Measurements from ENCODE around the gene RHOT2.

Gene RHOT2

DNA sequence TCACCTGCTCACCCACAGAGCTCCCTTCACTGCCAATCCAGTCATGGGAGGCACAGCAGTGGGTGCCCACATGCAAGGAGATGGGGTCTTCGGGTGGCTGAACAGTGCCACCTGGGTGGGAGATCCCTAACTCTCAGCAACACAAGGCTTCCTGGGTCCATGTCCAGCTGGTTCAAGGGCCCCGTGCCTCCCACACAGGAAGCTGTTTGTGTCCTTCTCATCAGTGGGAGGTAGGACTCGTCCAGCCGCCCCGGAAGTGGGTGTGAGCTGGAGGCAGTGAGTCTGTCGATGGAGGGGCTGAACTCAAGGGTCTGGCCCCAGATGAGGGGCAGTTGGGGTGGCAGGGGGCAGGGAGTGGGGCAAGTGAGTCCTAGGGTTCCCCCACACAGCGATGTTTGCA, 36.1 kb downstream of the RHOT2 start:
- no peak for TF ChIP-seq CTCF (IDR thresholded peaks at IDR 0.05)

DNA sequence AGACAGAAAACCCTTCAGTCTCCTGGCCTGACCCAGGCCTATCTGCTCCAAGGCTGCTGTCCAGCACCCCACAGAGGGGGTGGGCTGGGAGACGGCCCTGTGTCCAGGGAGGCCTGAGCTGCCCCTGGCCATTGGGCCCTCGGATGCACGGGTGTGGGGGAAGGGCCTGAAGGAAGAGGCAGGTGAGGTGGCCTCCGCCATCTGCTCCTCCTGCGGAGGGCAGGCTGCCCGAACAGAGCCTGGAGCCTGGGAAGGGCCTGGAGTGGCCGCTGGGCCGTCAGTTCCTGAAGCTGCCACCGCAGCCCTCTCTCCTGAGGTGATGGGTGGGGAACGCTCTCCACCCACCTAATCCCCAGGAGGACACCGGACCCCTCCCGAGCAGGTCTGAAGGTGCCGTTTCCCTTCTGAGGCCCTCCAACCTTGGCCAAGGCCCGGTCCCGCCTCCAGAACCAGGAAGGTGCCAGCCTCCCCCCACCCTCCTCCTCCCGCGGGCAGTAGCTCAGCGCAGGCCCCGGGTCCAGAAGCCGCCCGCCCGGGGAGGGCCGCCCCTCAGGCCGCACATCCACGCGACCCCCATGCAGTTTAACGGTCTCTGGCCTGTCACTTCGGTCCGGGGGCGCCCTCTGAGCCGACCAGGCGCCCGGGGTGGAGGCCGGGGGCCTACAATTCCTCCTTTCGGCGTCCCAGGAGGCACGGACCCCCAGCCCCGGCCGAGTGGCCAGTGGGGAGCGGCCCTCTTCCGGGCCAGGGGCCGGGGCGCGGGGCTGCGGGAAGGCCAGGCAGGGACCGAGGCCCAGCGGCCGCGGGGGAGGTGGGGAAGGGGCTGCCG, 36.8 kb downstream of the RHOT2 start:
- TF ChIP-seq CTCF (IDR thresholded peaks at IDR 0.05), result no peak

DNA sequence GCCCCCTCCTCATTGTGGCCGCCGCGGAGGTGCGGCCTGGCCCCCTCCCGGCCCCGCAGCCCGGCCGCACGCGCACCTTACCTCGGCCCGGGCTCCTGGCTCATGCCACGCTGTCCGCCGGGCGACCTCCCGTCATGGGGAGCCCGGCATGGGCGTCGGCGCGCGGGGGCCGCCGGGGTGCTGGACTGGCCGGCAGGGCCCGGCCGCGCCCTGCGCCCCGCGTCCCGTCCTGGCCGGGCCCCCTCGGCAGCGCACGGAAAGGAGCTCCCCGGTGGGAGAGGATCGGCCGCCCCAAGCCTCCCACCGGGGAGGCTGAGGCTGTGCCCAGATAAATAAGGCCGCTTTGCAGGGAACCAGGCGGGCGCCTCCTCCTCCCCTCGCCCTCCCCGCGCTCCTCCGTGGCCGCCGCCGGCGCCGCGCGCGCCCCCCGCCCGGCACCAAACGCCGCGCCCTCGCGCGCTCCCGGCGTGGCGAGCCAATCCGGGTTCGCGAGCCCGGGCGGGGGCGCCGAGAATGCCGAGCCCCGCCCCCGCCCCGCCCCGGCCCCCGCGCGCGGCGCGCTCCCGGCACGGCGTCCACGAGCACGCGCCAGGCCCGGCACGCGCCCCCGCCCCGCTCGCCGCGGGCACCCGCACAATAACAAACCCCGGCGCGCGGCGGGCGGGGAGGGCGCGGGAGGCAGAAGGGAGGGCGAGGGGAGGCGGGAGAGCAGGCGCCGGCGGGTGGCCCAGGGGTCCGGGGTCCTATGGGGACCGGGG, 37.7 kb downstream of the RHOT2 start, which contains the start of gene FBXL16:
FBXL16 (minus strand) TSS at position 371 of the 758 bp plus-strand sequence. CDS start 8,396 bp downstream, outside the sequence.
- TF ChIP-seq CTCF (IDR thresholded peaks at IDR 0.05), result no peak

DNA sequence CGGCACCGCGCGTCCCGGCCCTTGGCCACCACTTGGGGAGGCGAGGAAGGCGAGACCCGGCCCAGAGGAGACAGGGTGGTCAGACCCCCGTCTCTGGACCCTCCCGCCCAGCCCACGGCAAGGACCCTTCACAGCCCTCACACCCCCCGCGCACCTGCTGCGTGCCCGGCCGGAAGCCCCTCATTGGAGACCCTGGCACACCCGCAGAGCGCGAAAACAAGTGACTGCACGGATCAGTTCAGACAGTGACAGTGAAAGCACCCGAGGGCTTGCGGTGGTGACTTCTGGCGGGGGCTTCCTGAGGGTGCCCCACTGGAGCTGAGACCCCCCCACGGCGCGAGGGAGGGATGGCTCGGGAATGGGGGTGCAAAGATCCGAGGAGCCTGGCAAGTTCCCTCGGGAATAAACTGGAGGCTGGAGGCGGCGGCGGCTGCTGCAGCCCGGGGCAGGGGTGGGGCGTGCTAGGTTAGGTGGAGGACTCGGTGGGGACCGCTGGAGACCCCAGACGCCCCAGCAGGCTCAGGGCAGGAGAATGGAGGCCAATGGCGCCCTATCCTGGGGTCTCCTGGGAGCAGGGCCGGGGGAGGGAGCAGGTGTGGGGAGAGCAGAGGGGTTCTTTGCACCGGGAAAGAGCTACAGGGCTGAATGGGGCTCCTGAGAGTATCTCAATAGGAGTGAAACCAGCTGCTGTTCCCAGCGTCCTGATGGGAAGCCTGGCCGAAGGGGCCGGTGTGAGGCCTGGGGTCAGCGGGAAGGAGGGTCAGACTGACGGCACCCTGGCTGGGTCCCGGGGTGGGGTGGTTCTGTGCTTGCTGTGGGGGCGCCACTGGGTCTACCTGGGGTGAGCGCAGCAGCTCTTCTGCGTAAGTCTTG, 38.5 kb downstream of the RHOT2 start:
- no peak for TF ChIP-seq CTCF (IDR thresholded peaks at IDR 0.05)

GRCh38 chr16:707062-707538, 39.2 kb downstream of the RHOT2 start:
- TF ChIP-seq CTCF (IDR thresholded peaks at IDR 0.05), result no peak

DNA sequence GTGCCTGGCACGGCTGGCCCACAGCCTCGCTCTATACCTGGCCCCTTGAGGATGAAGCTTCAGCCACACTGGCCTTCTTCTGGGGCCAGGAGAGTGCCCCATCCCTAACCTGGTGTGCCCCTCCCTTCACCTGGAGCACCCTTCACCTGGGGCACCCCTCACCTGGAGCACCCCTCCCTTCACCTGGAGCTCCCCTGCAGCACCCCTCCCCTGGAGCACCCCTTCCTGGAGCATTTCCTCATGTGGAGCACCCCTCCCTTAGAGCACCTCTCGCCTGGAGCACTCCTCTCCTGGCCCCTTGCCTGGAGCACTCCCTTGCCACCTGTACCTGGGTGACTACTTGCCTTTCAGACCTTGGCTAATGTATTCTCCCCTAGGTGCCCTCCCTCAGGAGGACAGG, 40.1 kb downstream of the RHOT2 start:
- no peak for TF ChIP-seq CTCF (IDR thresholded peaks at IDR 0.05)

- TF ChIP-seq CTCF (IDR thresholded peaks at IDR 0.05), result no peak
These were observed 41.0 kb downstream of the RHOT2 start for GRCh38 chr16:708959-709358.
